Measurements from ENCODE around the gene MLPH.

MLPH gene

DNA sequence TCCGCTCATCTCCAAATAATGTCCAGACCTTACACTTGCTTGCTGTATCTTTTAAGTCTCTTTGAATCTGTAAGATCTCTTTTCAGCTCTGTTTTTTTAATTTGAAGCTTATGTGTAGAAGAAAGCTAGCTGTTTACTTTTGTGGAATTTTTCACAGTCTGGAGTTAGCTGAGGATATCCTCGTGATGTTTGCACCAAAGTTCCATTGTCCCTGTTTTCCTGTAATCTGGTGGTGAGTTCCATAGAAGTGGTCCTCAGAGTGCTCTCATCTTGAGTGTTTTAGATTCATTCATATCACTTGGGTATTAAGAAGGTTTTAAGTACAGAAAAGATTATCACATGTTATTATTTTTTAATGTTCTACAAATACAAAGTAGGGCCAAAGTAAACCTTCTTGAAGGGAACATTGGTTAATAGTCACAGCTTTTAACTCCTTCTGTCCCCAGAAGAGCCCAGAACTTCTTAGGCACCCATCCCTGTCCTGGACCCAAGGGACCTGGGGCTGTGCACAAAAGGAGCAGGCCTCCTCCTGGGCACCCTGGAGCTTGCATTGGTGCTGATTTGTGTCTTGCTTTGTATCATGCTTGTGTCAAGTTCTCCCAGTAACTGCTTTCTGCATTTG is 15.0 kb downstream of the MLPH start:
- no peak for DNase-seq

DNA sequence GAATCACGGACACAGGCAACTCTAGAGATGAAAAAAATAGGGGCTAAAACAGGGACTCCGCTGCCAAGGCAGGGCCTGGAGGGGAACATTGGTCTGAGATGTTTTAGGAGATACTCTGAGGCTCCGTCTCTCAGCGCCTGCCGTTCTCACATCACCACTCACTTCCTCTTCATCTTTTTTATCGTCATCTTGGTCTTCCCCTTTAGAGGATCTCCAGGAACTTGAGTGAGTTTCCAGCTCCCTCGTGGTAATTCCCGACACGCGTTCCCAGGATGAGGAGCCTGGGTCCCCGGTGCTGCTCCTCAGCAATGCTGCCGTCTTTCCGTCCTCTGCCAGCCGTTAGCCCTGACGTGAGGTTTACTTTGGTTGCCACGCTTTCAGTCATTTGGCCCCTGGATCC is 16.1 kb downstream of the MLPH start:
- no peak for DNase-seq

DNA sequence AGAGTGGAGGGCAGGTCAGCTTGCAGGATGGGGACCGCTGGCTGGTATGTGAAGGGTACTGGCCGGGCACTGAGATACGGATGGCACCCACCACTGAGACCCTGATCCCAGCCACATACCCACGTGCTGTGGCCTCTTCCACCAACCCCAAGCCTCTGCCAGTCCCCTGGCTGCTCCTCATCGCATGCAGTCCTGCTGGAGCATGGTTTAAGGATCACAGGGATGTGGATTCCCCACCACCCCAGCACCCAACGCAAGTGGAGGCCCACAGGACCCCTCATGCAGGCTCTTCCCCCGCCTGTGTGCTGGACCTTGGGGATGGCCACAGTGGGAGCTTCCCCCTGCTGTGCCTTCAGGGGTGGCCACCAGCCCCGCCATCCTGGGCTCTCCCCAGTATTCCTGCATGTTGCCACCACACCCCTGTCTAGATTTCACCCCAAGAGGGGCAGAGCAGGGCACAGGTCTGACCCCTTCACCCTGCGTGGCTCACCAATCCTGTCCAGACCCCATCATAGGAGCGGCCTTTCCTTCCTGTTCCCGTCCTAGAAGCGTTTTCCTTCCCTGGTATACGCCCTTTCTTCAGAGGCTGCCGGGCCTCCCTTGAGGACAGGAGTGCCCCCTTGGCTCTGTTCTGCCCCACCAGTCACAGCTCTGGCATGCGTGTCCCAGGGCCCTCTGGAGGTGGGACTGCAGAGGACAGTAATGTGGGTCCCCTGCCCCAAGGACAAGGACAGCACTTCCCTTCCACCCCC is 18.3 kb downstream of the MLPH start:
- no peak for DNase-seq

DNA sequence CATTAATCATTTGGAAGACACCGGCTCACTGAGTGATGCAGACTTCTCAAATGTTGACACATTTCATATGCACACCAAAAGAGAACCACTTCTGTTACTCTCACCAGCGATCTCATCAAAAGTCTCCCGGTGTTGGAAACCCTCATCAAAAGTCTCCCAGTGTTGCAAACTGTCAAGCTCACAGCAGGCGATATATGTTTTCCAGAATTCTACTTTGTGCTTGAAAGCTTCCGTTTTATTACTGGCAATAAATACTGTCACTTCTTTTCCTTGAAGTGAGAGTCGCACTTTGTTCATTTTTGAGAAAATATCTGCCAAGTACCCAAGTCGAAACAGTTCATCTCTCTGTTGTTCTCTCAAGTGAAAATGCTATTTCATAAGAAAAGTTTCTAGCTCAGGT is 20.5 kb downstream of the MLPH start:
- no peak for DNase-seq

DNA sequence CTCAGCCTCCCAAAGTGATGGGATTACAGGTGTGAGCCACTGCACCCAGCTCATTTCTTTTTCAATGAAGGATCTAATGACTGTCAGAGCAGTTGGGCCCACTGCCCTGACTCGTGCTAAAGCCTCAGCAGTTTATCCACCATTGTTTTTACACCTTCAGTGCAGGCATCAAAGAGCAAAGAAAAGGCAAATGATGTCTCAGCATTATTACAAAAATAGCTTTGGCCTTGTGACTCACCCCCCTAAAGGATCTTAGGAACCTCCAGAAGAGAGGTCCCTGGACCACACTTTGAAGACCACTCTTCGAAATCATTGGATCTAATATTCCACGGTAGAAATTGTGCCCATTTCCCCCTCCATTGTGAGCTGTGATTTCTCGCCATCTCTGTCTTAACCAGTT is 21.3 kb downstream of the MLPH start:
- DNase-seq = no peak

DNA sequence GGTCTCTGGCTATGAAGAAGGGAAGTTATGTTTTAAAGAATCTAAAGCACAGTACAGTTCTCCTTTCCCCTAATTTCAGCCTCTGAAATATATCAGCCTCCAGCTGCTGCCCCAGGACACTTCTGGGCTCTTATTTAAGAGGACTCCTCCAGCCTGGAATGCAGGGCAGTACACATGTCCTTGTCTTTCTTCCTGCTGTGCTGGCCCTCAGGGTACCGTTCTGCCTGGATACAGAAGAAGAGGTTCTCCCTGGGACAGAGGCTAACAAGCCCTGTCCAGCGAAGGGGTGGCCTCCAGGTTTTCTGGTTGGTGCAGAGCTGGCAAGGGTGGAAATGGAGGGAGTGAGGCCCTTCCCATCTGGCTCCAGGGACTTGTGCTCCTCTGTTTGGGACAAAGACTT is 22.1 kb downstream of the MLPH start:
- DNase-seq = no peak

DNA sequence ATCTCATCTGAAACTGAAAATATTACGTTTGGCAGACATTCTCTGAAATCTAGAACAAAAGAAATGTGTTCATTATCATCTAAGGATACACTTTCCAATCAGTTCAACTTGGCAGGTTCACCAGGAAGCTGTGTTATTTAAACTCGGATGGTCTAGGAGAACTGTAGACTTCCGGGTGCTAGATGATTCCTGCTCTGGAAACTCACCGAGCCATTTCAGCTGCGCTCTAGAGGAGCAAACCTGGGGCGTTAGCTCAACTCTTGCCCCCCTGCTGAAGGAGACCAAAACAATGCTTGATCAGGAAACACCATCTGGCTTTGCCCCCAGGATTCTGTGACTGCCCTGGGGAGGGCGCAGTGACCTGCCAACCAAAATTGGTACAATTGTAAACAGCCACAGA is 22.9 kb downstream of the MLPH start:
- no peak for DNase-seq

DNA sequence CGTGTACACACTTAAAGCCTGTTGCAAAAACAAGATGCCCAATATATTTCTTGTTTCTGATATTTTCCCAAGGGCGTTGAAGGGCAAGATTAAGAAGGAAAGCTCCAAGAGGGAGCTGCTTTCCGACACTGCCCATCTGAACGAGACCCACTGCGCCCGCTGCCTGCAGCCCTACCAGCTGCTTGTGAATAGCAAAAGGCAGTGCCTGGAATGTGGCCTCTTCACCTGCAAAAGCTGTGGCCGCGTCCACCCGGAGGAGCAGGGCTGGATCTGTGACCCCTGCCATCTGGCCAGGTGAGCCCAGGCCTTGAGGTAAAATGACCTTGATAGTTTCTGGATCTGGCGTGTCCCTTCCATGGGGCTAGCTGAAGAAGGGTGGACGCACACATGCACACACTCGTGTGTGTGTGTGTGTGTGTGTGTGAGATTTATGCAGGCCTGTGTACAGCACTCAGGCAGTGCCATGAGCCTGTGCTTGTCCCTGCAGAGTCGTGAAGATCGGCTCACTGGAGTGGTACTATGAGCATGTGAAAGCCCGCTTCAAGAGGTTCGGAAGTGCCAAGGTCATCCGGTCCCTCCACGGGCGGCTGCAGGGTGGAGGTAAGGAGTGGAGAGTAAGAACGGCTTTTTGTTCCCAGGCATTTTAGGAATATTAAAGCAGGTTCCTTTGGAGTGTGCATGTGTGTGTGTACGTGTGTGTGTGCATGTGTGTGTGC is 23.6 kb downstream of the MLPH start:
- DNase-seq = no peak

DNA sequence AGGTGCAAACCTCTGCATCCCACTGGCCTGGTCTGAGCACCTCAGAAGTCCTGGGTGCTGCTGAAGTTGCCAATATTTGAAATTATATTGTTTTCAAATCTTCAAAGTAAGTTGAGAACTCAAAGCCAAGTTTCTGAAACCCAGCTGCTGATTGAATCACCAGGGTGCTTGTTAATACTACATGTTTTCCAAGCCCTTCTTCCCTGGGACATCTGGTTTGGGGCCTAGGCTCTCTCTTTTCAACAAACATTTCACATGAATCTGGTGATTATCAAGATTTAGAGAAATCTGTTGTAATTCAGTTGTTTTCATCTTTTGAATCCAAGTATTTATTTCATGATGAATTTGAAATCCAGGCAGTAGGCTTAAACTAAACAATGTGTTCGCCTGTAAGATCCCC is 24.4 kb downstream of the MLPH start:
- no peak for DNase-seq

DNA sequence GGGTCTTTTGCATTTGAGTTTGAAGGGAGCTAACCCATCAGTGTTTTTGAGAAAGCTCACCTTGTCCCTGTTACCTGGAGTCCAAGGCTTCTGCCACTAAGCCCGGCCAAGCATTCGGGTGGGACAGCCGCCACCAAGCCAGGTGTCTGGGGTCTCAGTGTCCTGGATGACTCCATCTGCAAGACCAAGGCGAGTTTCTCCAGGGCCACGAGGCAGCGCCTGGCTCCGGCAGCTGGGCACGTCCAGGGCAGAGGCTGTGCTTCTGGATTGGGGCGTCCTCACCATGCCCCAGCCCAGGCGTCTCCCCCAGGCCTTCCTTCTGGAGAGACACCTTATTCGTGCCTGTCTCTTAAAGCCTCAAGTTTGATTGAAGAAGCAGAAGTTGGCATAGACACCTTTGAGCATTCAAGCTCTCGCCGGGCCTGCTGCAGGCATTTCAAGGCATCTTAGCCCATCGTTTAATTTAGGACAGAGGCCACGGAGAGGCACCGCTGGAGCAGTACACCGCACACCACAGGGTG is 24.9 kb downstream of the MLPH start:
- DNase-seq = no peak

DNA sequence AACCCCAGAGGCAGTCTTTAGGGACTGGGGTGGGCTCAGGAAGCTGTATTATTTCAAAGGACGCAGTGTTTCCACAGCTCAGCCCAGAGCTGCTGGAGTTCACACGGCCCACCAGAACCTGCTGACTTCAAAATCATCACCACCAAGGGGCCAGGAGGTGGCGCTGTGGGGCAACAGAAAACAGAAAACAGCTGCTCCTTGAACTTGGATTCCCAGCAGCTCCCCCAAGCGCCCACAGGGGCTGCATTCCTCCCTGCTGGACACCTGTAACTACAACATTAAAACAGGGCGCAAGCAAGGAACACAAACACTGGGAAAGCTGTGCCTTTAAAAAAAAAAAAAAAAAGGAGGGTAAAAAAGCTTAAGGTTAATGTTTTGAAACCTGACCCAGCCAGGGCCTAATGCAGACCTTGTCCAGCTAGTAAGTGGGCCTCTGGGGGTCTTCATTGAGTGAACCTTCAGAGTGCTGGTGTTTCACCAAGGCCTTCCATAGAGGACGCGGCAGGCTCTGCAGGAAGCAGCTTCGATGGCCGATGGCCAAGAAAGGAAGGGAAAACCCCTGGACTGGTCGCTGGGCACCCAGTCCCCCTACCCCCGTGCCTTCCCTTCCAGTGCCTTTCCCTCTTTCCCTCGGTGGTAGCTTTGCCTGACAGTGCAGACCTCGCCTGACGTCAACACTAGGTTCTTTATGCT is 25.9 kb downstream of the MLPH start:
- DNase-seq = peak; percentile 76

DNA sequence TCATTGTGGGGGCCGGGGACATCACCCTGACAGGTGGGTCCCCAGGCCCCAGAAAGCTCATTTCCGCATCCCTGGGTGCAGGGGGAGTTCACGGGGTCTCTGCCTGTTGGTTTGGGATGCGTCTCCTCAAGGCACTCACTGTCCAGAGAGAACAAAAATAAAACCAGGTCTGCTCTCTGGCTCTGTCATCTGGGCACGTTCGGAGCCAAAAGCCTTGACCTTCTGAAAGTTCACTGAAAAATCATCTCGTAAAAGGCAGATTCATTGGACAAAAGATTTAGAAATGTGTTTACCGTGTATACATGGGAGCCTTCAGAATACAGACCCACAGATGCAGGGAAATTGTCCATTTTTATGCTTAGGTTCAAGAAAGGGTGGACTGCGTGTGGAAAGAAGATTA is 26.6 kb downstream of the MLPH start:
- no peak for DNase-seq

DNA sequence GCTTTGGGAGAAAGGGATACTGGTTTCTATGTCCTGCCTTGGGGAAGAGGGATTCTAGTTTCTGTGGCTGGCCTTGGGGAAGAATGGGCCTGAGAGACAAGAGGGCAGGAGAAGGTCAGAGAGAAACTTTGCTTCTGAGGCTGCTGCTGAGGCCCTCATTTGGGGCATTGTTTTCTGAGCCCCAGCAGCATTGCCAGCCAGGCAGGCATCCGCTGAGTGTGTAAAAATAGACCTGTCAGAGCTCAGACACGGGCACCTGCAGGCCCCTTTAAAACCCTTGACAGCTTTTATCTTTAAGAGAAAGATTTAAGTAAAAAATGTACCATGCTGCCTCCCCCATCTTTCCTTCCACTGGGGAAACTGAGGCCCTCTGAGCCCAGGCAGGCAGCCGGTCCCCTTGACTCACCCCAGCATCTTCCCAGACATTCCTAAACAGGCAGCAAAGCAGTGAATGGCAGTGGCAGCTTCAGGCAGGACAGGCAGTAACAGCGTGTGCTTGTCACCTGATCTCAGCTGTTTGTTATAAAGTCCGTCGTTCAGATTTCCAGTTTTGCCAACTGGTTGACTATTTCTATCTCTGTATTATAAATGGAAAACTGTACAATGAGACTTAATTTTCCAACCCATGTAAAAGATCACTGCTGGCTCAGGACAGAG is 27.6 kb downstream of the MLPH start:
- no peak for DNase-seq

DNA sequence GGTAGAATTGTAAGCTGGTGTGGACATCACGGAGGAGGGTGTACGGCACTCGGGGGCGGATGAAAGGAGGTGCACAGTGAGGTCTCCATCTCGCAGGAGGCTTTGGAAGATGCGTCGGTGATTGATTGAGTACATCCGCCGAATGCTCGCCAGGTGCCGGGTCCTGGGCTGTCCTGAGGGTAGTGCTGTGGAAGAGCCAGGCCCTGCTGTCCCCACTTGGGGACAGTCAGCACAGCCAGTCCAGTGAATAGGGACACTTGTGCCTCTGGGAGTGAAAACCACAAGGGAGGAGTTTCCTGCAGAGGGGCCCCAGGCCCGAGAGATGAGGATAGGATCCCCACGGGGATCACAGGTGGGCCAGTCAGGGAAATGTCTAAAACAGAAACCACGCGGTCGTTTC is 28.1 kb downstream of the MLPH start:
- no peak for DNase-seq

DNA sequence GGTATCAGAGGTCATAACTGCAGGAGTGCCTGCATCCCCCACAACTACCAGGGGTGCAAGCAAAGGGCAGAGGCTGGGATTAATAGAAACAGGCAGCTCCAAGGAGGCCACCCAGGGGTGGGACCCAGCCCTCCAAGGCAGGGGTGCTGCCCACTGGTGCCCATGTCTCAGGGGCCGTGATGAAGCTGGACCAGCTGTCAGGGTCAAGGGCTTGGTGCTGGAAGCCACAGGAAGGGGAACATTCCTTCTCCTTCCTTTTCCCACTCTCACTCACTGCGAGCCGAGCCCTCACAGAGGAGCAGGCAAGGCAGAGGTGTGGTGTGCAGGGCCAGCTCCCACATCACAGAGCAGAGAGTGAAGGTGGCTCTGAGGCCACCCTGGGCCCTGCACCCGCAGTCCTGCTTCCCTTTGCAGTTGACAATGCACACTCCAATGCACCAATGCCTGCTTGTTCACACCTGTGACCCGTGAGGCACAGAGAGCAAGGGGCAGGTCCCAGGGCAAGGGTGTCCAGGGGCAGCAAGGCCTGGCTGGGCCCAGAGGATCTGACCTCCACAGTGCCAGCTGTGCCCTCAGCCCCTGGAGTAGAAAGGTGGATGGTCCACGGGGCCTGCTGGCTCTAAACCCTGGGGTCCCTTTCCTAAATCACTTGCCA is 28.7 kb downstream of the MLPH start:
- DNase-seq = no peak

DNA sequence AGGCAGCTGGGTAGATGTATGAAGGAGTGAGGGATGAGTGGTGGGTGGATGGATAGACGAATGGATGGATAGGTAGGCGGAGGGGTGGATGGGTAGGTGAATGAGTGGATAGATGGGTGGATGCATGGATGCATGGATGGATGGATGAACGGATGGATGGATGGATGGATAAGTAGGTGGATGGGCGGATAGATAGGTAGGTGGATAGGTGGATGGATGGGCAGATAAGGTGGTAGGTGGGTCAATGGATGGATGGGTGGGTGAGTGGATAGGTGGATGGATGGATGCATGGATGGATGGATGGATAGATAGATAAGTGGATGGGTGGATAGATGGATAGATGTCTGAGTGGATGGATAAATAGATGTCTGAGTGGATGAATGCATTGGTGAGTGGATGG is 30.1 kb downstream of the MLPH start:
- no peak for DNase-seq

DNA sequence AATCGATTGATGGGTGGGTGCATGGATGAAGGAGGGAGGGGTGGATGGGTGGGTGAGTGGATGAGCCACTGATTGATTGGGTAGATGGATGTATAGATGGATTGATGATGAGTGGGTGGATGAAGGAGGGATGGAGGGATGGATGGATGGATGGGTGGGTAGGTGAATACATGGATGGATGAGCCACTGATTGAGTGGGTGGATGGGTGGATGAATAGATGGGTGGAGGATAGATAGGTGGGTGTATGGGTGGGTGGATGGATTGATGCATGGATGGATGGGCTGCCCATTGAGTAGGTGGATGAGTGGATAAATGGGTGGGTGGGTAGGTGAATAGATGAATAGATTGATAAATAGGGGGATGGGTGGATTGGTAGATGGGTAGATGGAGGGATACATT is 30.9 kb downstream of the MLPH start:
- DNase-seq = no peak

DNA sequence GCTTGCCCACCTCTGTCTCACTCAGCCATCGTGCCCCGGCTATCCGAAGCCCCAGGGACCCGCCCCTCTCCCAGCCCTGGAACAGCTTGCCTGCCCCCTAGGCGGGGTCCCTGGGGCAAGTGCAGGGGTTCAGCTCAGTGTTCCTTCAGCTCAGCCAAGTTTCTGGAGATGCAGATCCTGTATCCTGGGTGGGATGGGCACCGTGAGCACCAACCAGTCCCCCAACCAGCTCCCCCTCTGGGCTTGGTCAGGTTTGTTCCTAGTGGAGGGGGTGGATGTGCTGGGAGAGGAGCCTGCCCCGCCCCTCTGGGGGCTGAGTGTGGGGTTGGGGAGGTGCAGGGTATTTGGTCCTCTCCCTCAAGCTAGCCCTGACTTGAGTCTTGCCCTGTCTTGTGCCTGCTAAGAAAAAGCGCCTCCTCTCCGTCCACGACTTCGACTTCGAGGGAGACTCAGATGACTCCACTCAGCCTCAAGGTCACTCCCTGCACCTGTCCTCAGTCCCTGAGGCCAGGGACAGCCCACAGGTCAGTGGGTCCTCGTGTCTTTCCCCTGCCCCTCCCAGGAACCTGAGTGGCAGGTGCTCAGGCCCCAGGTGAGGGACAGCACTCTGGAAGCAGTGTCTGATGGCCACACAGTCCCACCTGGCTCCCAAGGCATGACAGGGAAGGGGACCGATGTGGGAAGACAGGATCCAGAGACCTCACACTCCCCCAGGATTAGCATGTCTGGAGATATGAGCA is 32.6 kb downstream of the MLPH start:
- DNase-seq = no peak

DNA sequence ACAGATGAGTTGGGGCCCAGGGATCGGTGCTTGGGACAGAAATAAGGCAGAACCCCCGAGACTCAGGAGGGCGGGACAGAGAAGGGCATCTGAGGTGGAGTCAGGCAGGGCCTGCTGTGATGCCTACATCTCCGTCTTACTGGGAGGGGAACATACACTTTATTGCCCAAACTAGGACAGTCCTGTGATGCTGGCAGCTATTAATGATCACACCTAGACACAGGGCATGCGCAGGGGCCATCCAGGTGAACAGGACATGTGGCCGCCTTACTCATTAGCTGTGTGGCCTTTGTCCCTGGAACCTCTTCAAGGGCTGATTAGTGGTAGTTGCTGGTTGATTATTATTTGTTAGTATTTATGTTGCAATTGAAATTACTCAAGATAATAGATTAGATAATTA is 33.2 kb downstream of the MLPH start:
- DNase-seq = no peak

DNA sequence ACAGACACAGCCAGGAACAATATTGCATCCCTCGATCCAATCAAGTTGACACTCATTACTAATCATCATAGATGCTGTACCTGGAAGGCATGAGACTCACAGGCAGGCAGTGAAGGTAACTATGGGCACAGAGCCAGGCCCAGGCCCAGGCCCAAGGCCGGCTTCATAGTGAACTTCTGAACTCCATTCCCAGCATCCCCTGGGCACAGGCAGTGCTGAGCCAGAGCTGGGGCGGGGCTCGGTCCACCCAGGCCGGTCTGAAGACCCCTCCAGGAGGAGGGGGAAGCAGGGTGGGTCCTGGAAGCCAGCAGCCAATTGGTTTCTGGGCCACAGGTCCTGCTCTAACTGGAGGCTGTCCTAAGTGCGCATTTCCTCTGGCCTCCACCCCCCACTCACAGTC is 37.6 kb downstream of the MLPH start:
- DNase-seq = no peak

DNA sequence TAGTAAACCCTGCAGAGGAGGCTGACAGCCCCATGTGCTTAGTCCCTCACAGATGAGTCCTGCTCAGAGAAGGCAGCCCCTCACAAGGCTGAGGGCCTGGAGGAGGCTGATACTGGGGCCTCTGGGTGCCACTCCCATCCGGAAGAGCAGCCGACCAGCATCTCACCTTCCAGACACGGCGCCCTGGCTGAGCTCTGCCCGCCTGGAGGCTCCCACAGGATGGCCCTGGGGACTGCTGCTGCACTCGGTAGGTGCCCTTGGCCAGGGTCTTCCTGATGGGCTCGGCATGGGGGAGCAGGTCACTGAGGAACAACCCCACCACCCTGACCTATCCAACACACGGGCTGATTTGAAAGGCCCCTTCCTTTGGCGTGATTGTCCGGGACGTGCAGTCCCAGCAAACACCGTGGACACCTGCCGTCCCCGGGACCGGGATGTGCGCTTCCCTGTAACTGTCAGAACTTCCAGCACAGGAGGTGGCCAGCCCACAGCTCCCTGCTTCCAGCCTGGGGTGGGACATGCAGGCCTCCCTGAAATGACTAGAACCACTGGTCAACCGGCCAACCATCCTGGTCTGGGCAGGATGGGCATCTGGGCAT is 38.6 kb downstream of the MLPH start:
- DNase-seq = no peak
